ENCODE results near the gene PSTPIP1. TPM values are rescaled to one million over a fixed set of nuclear protein-coding genes. Genes with fewer than 3 reads are reported as not detected.

The PSTPIP1 gene
- total RNA-seq, 3 donors from 2014 or later, result 2.6 to 11.0 (median 3.9) TPM

- intact Hi-C loops (cut with DNase I; ENCODE audit: low total_unique reads), result no loop called here
- Histone ChIP-seq H3K4me3 (no peak overlapping the region), H3K36me3 (no peaks in the 10 kb centered on the region), H3K4me1 (no peaks in the 10 kb centered on the region), H3K9me3 (no peaks in the 10 kb centered on the region), H3K27me3 (no peaks in the 10 kb centered on the region), H3K27ac (no peak overlapping the region)
- DNase-seq (ENCODE audit: low spot score in 2 of 2), result no peak
- TF ChIP-seq POLR2AphosphoS5 (IDR thresholded peaks at IDR 0.05) (no peak), POLR2A (IDR thresholded peaks at IDR 0.05) (no peak), CTCF (IDR thresholded peaks at IDR 0.05) (no peak)
These were observed 44.9 kb downstream of the PSTPIP1 start for GRCh38 chr15:77039848-77040247.

GRCh38 chr15:77040673-77041072, 45.7 kb downstream of the PSTPIP1 start:
- TF ChIP-seq POLR2AphosphoS5 (IDR thresholded peaks at IDR 0.05) (no peak), CTCF (IDR thresholded peaks at IDR 0.05) (no peak), POLR2A (IDR thresholded peaks at IDR 0.05) (no peak)
- no peaks in the 10 kb centered on the region for H3K4me1 ChIP-seq
- H3K9me3 ChIP-seq, result no peaks in the 10 kb centered on the region
- H3K27me3 ChIP-seq, result no peaks in the 10 kb centered on the region
- no peak overlapping the region for H3K27ac ChIP-seq
- intact Hi-C loops (cut with DNase I; ENCODE audit: low total_unique reads), result no loop called here
- no peaks in the 10 kb centered on the region for H3K36me3 ChIP-seq
- DNase-seq (ENCODE audit: low spot score in 2 of 2), result no peak
- no peak overlapping the region for H3K4me3 ChIP-seq

- Histone ChIP-seq H3K27ac (no peak overlapping the region), H3K36me3 (no peaks in the 10 kb centered on the region), H3K9me3 (no peaks in the 10 kb centered on the region), H3K27me3 (no peaks in the 10 kb centered on the region), H3K4me1 (no peaks in the 10 kb centered on the region), H3K4me3 (no peak overlapping the region)
- intact Hi-C loops (cut with DNase I; ENCODE audit: low total_unique reads), result no loop called here
- no peak for TF ChIP-seq POLR2A (IDR thresholded peaks at IDR 0.05)
- TF ChIP-seq POLR2AphosphoS5 (IDR thresholded peaks at IDR 0.05), result no peak
- no peak for TF ChIP-seq CTCF (IDR thresholded peaks at IDR 0.05)
- no peak for DNase-seq (ENCODE audit: low spot score in 2 of 2)
These were observed 47.5 kb downstream of the PSTPIP1 start for GRCh38 chr15:77042245-77042919.

GRCh38 chr15:77042955-77043920, 48.3 kb downstream of the PSTPIP1 start:
- TF ChIP-seq POLR2A (IDR thresholded peaks at IDR 0.05), result no peak
- TF ChIP-seq POLR2AphosphoS5 (IDR thresholded peaks at IDR 0.05), result no peak
- TF ChIP-seq CTCF (IDR thresholded peaks at IDR 0.05), result no peak
- no peaks in the 10 kb centered on the region for H3K9me3 ChIP-seq
- no peaks in the 10 kb centered on the region for H3K36me3 ChIP-seq
- no peaks in the 10 kb centered on the region for H3K27me3 ChIP-seq
- intact Hi-C loops (cut with DNase I; ENCODE audit: low total_unique reads), result no loop called here
- H3K4me3 ChIP-seq, result no peak overlapping the region
- no peaks in the 10 kb centered on the region for H3K4me1 ChIP-seq
- no peak overlapping the region for H3K27ac ChIP-seq
- DNase-seq (ENCODE audit: low spot score in 2 of 2), result no peak

All from breast epithelium (tissue), 4 donors.